GM12872 (cell line): Measurements from ENCODE around the gene AWAT2.

ENCODE experiments used
- TF ChIP-seq, protein P1 (sequence below): IDR thresholded peaks from 3 replicates; pipeline ENCODE4 v1.5.1; 2011; ENCODE audit warnings: low read depth, mild to moderate bottlenecking, low read length, moderate library complexity; ENCODE audit not compliant: insufficient read depth

Gene AWAT2

DNA sequence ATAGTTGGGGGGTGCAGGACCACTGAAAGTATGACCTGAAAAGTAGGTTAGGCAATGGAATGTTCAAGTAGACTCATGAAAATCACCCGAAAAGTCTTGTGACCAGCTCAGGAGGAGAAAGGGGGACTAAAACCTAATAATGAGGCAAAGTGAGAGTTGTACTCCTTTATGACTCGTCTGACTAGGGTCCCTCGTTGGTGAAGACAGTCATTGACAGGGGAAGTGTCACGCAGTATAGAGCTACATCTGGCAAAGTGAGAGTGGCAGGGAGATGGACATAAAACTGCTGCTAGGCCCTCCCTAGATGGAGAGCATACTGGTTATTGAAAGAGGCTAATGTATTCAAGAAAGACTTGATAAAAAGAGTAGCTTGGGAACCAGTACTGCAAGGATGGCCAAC, 33.0 kb upstream of the AWAT2 start:
- TF ChIP-seq, protein P1, sequence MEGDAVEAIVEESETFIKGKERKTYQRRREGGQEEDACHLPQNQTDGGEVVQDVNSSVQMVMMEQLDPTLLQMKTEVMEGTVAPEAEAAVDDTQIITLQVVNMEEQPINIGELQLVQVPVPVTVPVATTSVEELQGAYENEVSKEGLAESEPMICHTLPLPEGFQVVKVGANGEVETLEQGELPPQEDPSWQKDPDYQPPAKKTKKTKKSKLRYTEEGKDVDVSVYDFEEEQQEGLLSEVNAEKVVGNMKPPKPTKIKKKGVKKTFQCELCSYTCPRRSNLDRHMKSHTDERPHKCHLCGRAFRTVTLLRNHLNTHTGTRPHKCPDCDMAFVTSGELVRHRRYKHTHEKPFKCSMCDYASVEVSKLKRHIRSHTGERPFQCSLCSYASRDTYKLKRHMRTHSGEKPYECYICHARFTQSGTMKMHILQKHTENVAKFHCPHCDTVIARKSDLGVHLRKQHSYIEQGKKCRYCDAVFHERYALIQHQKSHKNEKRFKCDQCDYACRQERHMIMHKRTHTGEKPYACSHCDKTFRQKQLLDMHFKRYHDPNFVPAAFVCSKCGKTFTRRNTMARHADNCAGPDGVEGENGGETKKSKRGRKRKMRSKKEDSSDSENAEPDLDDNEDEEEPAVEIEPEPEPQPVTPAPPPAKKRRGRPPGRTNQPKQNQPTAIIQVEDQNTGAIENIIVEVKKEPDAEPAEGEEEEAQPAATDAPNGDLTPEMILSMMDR = no peak

DNA sequence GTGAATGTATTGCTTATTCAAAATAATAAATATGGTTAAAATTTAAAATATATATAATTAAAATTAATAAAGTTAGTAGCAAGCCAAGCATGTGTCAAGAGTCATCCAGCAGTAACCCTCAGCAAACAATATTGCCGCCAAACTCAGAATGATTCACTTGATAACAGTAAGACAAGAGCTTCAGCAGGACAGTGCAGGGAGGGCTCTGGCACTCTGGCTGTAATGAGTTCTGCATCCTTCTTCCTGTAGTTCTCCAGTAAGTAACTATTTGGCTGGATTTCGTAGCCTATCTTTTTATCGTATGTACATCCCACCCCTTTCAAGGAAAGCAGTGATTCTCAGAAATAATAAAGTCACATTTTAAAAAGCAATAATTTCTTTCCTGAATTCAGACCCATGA, 30.1 kb upstream of the AWAT2 start:
- TF ChIP-seq, protein P1 = no peak

DNA sequence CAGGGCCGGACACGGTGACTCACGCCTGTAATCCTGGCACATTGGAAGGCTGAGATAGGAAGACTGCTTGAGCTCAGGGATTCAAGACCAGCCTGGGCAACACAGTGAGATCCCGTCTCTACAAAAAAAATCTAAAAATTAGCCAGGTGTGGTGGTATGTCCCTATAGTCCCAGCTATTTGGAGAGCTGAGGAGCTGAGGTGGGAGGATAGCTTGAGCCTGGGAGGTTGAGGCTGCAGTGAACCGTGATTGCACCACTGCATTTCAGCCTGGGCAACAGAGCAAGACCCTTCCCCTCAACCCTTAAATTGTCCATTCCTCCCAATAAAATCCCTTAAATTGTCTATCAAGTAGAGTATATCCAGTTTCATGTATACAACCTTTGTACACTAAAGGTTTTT, 29.6 kb upstream of the AWAT2 start:
- TF ChIP-seq, protein P1 = no peak

DNA sequence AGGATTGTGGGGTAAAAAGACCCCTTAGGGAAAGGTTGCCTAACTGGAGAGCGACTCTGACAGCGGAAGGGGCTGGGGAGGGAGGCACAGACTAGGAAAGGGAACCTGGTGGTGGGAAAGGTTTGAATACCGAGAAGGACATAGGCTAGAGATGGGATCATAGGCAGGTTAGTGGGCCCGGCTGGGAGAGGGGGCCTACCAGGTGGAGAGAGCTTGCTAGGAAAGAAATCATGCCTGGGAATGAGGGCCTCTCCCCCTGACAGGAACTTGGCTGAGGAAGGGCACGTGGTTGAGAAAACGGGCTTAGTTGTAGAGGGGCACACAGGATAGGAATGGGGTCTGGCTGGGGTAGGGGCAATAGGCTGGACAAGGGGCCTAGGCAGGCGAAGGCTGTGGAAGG, 16.9 kb upstream of the AWAT2 start:
- TF ChIP-seq, protein P1 = no peak

DNA sequence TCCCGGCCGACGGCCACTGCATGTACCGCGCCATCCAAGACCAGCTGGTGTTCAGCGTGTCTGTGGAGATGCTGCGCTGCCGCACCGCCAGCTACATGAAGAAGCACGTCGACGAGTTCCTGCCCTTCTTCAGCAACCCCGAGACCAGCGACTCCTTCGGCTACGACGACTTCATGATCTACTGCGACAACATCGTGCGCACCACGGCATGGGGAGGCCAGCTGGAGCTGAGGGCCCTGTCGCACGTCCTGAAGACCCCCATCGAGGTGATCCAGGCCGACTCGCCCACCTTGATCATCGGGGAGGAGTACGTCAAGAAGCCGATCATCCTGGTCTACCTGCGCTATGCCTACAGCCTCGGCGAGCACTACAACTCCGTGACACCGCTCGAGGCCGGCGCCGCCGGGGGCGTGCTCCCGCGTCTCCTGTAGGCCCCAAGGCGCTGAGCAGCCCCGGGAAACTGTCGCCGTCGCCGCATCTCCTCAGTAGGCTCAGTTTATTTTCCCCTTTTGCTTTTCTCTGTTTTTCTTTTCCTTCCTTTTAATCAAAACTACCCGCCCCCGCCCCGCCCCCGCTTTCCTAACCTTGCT, 13.3 kb upstream of the AWAT2 start:
- TF ChIP-seq, protein P1 = no peak

DNA sequence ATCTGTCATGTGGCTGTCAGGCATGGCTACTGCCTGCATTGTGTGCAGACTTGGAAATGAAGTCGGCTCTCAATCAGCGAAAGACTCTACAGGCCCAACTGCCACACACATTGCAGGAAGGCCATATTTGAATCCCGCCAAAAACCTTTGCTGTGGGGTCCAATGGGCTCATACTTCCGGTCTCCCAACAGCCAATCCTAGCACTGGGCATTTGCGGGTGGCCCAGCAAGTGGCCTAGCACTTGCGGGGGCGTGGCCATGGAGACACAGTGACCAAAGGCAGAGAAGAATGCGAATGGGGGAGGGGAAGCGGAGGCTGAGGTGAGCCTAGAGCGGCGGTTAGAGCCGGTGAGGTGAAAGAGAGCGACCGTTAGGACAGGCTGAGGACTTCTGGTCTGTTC, 12.3 kb upstream of the AWAT2 start, which contains the start of gene OTUD6A:
TSS of gene OTUD6A (plus strand) at position 382 of the 400 bp plus-strand sequence. CDS start 68 bp downstream, outside the sequence.
- TF ChIP-seq, protein P1 = no peak

DNA sequence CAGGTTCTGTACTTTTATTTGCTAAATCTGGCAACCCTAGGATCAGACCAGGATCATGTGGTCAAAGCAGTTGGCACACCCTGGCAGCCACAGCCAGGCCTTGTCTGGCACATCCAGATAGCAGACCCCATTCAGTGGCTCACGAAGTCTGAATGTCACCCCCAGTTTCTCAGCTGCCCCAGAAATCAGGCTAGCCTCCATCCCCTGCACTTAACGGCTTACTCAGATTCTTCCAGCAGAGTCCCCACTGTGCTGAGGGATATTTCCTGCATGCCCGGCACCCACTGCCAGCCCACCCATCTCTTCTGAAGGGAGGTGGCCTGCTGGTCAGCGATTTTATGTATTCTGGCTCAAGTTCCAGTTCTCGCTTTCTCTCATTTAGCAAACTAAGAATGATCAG, 4.7 kb upstream of the AWAT2 start:
- TF ChIP-seq, protein P1 = no peak
